Progenitor cell of endocrine pancreas (in vitro differentiated cells): ENCODE results near the gene TBC1D8. TPM values are rescaled to one million over a fixed set of nuclear protein-coding genes. Genes with fewer than 3 reads are reported as not detected.

ENCODE experiments used
- DNase-seq: peaks from one replicate; pipeline ENCODE4 v3.0.0; 2021; ENCODE audit warnings: low spot score; ENCODE audit not compliant: unreplicated experiment
- H3K27ac Mint-ChIP-seq: 2 replicates; pipeline ENCODE4 v1.8.0; 2021; ENCODE audit warnings: mild to moderate bottlenecking, moderate library complexity, mixed read lengths
- H3K27me3 Mint-ChIP-seq: 2 replicates; pipeline ENCODE4 v1.8.0; 2021; ENCODE audit warnings: mixed read lengths
- H3K36me3 Mint-ChIP-seq: 2 replicates; pipeline ENCODE4 v1.8.0; 2022; ENCODE audit warnings: mixed read lengths; ENCODE audit not compliant: insufficient read depth
- H3K4me1 Mint-ChIP-seq: 2 replicates; pipeline ENCODE4 v1.8.0; 2021; ENCODE audit warnings: low read depth, mixed read lengths
- H3K4me3 Mint-ChIP-seq: 2 replicates; pipeline ENCODE4 v1.8.0; 2021; ENCODE audit warnings: low read depth, mild to moderate bottlenecking, moderate library complexity, mixed read lengths
- H3K9me3 Mint-ChIP-seq: 2 replicates; pipeline ENCODE4 v1.8.0; 2021; ENCODE audit warnings: low read depth, mixed read lengths
- CTCF ChIP-seq: fragments of 200-600 bp; sonication (generic); IDR thresholded peaks from one replicate; pipeline ENCODE4 v1.5.0; 2021; ENCODE audit warnings: antibody characterized with exemption, mild to moderate bottlenecking; ENCODE audit not compliant: unreplicated experiment
- total RNA-seq: library from RNA; stranded (reverse); gene quantifications from 2 replicates; pipeline ENCODE4 v1.2.1, GENCODE V29; 2021

Gene TBC1D8
- total RNA-seq, 1 donor from 2014 or later = 34.8 TPM

- Mint-ChIP-seq H3K9me3 (no peaks in the 10 kb centered on the region), H3K27ac (no peak overlapping the region), H3K4me3 (no peak overlapping the region), H3K27me3 (peaks cover 10% of the 10 kb centered on the region), H3K36me3 (no peaks in the 10 kb centered on the region), H3K4me1 (peaks cover 4% of the 10 kb centered on the region)
- no peak for TF ChIP-seq CTCF
- no peak for DNase-seq
Observed at GRCh38 chr2:100981011-100981410, 170.2 kb downstream of the TBC1D8 start.

DNA sequence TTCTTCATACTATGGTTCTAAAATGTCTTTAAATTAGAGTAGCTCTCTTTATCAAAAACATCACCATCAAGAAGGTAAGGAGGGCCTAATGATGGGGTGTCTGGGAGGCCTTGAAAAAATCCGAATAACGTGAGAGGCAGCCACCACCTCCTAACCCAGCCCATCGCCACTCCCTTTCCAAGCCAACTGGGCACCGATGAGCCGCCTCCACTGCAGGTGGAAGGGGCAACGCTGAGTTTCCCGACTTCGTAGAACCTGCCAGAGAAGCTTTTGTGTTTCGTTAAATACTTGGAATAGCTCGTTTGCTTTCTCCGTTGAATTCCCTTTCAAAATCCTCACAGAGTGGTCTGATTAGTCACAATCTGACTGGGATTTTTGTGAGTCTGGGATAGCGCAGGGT, 171.1 kb downstream of the TBC1D8 start:
- no peak overlapping the region for H3K4me3 Mint-ChIP-seq
- DNase-seq = no peak
- H3K9me3 Mint-ChIP-seq = no peaks in the 10 kb centered on the region

DNA sequence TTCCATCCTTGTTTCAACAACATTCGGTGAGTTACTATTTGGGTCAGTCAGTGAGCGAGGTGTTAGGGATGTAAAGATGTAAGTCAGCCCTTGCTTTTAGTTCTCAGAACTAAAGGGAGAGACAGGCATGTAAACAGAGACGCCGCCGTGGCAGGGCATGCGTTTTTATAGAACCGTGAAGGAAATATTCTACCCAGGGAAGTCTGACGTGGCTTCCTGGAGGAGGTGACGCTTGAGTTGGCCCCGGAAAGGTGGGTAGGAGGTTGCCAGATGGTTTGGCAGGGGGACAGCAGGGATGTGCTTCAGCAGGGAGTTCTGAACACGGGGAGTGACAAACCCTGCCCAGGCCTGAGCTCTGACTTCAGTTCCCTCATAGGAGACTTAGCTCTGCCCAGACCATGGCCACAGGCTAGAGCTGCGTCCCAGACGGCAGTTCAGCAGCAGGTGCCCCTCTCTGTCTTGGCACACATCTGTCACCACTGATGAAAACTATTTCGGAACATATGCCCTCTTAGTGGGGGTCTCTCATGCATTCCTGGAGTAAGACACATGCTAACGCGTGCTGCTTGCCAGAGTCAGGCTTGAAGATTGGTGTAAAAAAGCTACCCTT, 172.5 kb downstream of the TBC1D8 start:
- H3K4me3 Mint-ChIP-seq = no peak overlapping the region
- H3K27ac Mint-ChIP-seq = peak overlapping the region; percentile 62
- no peak for DNase-seq
- H3K36me3 Mint-ChIP-seq = no peaks in the 10 kb centered on the region
- H3K27me3 Mint-ChIP-seq = peaks cover 7% of the 10 kb centered on the region
- no peak for TF ChIP-seq CTCF
- H3K9me3 Mint-ChIP-seq = no peaks in the 10 kb centered on the region
- peaks cover 4% of the 10 kb centered on the region for H3K4me1 Mint-ChIP-seq

More for the DNA sequence above, 171.1 kb downstream of the TBC1D8 start:
- peaks cover 4% of the 10 kb centered on the region for H3K4me1 Mint-ChIP-seq
- no peak for TF ChIP-seq CTCF
- H3K27ac Mint-ChIP-seq = no peak overlapping the region
- H3K36me3 Mint-ChIP-seq = no peaks in the 10 kb centered on the region
- H3K27me3 Mint-ChIP-seq = peaks cover 10% of the 10 kb centered on the region

DNA sequence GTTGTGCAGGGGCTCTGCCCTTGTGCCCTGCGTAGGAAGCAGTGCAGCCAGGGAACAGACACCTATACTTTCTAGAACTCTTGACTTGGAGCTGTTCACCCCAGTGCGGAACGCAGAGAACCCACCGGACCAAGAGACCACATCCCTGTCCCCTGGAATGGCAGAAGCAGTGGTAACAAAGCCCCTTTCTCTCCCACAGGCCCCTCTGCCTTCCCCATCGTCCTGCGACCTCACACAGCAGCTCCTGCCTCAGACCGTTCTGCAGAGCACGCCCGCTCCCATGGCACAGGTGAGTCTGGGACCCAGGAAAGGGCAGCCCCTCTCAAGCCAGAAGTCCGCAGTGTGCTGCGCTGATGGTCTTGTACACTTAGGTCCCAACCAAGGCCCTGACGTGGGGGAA, 173.7 kb downstream of the TBC1D8 start:
- TF ChIP-seq CTCF = no peak
- no peak for DNase-seq
- H3K4me3 Mint-ChIP-seq = no peak overlapping the region
- peaks cover 4% of the 10 kb centered on the region for H3K4me1 Mint-ChIP-seq
- H3K9me3 Mint-ChIP-seq = no peaks in the 10 kb centered on the region
- H3K36me3 Mint-ChIP-seq = no peaks in the 10 kb centered on the region
- H3K27ac Mint-ChIP-seq = no peak overlapping the region
- H3K27me3 Mint-ChIP-seq = peaks cover 6% of the 10 kb centered on the region

DNA sequence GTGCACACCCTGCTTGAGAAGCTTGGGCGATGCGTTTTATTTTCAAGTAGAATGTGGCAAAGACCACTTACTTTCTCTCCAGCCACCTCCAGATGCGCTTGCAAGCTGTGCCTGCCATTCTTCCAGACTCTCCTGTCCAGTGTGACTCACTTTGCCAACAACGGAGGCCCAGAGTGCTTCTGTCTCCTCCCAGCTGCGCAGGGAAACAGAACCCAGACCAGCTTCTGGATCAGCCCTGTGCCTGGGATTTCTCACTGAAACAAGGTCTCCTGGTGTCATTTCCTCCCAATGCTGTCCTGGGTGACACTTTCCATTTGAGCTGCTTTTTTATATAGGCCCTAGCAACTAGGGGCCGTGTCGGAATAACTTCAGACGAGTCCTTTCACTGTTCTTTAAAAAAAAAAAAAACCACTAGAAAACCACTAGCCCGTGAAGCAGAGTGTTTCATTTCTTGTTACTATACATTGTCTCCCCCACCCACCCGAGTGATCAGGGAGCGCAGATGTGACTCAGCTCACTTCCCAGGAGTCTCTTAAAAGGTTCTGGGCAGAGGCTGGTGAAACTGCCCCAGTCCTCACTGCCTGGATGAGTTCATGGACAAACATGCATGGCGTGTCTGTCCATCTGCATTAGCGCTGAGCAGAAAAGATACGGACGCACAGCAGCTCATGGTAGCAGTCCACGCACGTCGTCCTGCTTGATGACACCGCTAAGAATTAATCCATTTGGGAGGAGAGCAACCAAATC, 174.4 kb downstream of the TBC1D8 start:
- no peaks in the 10 kb centered on the region for H3K9me3 Mint-ChIP-seq
- no peak overlapping the region for H3K4me3 Mint-ChIP-seq
- no peaks in the 10 kb centered on the region for H3K36me3 Mint-ChIP-seq
- peaks cover 5% of the 10 kb centered on the region for H3K27me3 Mint-ChIP-seq
- peaks cover 4% of the 10 kb centered on the region for H3K4me1 Mint-ChIP-seq
- DNase-seq = no peak
- TF ChIP-seq CTCF = no peak
- H3K27ac Mint-ChIP-seq = no peak overlapping the region
